ENCODE measurements around the gene RFXANK. TPM values are rescaled to one million over a fixed set of nuclear protein-coding genes. Genes with fewer than 3 reads are reported as not detected.

Gene RFXANK
- total and polyA plus RNA-seq, 4 donors = 28.6 to 103 (median 57.8) TPM

DNA sequence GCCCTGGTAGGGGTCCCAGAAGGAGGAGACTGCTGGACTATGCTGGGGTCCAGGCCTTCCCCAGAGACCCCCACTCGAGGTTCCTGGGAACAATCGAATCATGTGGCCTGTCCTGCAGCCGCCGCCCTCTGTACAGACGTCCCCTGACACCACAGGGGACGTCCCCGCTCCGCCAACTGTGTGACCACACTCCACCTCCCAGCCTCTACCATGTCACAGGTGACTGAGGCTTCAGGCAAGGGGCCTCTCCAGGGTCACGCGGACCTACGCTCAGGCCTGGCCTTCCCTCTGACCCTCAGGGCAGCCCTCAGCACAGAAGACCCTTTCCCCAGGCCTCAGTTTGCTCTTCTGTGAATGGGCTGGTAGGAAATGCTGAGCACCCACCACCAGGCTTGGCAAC, 40.6 kb upstream of the RFXANK start:
- H3K4me3 ChIP-seq (ENCODE audit: low read depth, low read length) = no peak overlapping the region
- no peaks in the 10 kb centered on the region for H3K9me3 ChIP-seq (ENCODE audit: control insufficient read depth, insufficient read depth, low read length)
- H3K4me1 ChIP-seq (ENCODE audit: control insufficient read depth, insufficient read depth, low read length) = peaks cover under 1% of the 10 kb centered on the region
- no peaks in the 10 kb centered on the region for H3K27me3 ChIP-seq (ENCODE audit: control insufficient read depth, insufficient read depth, low read length)
- H3K36me3 ChIP-seq (ENCODE audit: control insufficient read depth, insufficient read depth, low read length) = peaks cover 20% of the 10 kb centered on the region
- H3K27ac ChIP-seq (ENCODE audit: low read depth, low read length) = no peak overlapping the region
- WGBS (ENCODE audit: insufficient coverage) = 67% methylated on average over 8 of the region's 11 CpGs
- no peak for DNase-seq (ENCODE audit: low read depth in 4 of 6, low spot score in 6 of 6)

DNA sequence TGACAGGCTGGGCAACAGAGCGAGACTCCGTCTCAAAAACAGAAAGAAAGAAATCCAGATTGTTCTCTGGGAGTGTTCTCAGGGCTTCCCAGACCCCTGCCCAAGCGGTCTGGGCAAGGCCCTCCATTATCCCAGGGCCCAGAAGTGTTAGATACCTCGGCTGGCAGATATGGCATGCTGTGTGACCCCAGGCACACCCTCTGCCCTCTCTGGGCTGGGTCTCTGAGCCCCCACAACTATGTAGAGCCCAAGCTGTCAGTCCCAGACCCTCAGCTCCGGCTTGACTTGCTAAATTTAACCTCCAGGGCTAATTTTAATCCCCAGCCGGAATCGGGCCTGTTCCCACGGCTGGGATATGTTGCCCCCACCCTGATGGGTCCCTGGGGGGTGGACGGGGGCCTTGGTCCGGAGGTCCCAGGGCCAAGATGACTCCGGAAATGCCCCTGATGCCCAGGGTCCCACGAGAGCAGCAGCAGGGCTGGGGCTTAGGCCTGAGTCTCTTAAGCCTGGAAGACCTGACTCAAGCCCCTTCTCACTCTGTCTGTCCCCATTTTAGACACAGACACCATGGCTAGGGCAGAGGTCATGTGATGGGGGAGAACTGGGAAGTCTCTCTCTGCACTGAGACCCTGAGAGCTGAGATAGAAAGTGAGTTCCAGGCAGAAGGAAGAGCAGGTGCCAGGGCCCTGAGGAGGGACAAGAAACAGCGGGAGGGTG, 39.2 kb upstream of the RFXANK start:
- no peak overlapping the region for H3K27ac ChIP-seq (ENCODE audit: low read depth, low read length)
- H3K9me3 ChIP-seq (ENCODE audit: control insufficient read depth, insufficient read depth, low read length) = no peaks in the 10 kb centered on the region
- no peaks in the 10 kb centered on the region for H3K4me1 ChIP-seq (ENCODE audit: control insufficient read depth, insufficient read depth, low read length)
- H3K36me3 ChIP-seq (ENCODE audit: control insufficient read depth, insufficient read depth, low read length) = peaks cover 7% of the 10 kb centered on the region
- no peak for DNase-seq (ENCODE audit: low read depth in 4 of 6, low spot score in 6 of 6)
- 85% methylated on average over 12 of the region's 13 CpGs for whole genome bisulfite sequencing (ENCODE audit: insufficient coverage)
- H3K4me3 ChIP-seq (ENCODE audit: low read depth, low read length) = no peak overlapping the region
- H3K27me3 ChIP-seq (ENCODE audit: control insufficient read depth, insufficient read depth, low read length) = no peaks in the 10 kb centered on the region

DNA sequence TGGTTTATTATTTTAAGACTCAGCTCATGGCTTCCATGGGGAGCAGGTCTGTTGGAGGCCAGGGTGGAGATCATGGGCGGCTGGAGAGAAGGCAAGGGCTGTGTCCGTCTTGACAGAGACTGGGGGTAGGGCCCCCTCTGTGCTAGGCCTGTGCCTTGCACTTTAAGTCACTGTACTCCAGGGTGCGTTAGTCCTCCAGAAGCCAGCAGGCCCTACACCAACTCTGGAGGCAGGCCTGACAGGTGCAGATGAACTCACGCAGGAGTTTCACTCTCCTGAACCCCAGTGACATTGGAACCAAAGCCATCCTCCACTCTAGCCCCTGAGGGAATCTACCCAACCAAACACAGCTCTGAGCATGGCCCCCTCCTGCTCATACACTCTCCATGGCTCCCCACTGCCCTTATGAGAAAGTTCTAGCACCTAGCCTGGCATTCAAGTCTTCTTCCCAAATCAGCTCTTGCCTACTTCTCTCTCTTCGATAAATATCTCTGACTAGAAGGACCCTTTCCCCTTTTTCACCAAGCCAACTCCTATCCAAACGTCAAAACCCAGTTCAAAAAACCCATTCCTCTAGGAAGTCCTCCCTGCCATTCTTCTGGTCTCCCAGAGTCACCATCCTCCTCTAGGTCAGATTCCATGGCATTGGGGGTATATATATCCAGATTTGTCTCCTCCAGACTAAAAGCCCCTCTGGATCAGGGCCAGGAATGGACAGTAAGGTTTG, 37.1 kb upstream of the RFXANK start:
- no peaks in the 10 kb centered on the region for H3K27me3 ChIP-seq (ENCODE audit: control insufficient read depth, insufficient read depth, low read length)
- DNase-seq (ENCODE audit: low read depth in 4 of 6, low spot score in 6 of 6) = no peak
- H3K36me3 ChIP-seq (ENCODE audit: control insufficient read depth, insufficient read depth, low read length) = no peaks in the 10 kb centered on the region
- H3K4me1 ChIP-seq (ENCODE audit: control insufficient read depth, insufficient read depth, low read length) = no peaks in the 10 kb centered on the region
- no peak overlapping the region for H3K27ac ChIP-seq (ENCODE audit: low read depth, low read length)
- H3K9me3 ChIP-seq (ENCODE audit: control insufficient read depth, insufficient read depth, low read length) = no peaks in the 10 kb centered on the region
- WGBS (ENCODE audit: insufficient coverage) = 97% methylated on average over 5 of the region's 6 CpGs
- H3K4me3 ChIP-seq (ENCODE audit: low read depth, low read length) = no peak overlapping the region

DNA sequence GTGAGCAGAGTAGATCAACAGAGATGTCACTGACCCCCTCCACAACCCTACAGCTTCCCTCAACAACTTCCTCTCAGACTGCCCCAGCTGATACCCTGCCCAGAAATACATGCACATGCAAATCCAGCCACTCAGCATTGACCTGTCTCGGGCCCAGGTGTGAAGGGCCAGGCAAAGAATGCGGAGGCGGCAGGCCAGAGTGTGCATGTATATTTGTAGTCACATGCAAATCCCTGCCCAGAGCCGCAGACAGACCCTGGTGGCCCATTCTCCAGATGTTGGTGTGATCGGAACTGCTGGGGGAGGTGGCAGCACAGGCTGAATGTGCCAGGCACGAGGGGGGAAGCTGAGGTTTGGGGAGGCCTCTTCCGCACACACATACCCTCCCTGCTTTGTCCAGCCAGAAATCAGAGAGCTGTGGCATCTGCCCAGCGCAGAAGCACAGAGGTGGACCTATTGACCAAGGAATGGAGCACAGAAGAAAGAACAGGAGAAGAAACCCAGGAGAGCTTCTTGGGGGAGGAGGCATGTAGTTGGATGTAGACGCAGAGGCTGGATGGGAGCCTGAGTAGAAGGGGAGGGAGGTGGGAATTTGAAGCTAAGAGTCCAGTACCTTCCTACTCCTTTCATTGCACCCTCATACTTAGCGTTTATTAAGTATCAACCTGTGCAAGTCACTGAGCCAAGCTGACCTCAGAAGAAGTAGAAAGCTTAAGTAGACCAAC, 36.4 kb upstream of the RFXANK start:
- Histone ChIP-seq H3K4me1 (ENCODE audit: control insufficient read depth, insufficient read depth, low read length) (no peaks in the 10 kb centered on the region), H3K9me3 (ENCODE audit: control insufficient read depth, insufficient read depth, low read length) (no peaks in the 10 kb centered on the region), H3K27me3 (ENCODE audit: control insufficient read depth, insufficient read depth, low read length) (no peaks in the 10 kb centered on the region), H3K36me3 (ENCODE audit: control insufficient read depth, insufficient read depth, low read length) (peaks cover 1% of the 10 kb centered on the region), H3K27ac (ENCODE audit: low read depth, low read length) (no peak overlapping the region), H3K4me3 (ENCODE audit: low read depth, low read length) (no peak overlapping the region)
- DNase-seq (ENCODE audit: low read depth in 4 of 6, low spot score in 6 of 6) = no peak
- WGBS (ENCODE audit: insufficient coverage) = 100% methylated on average over 5 of the region's 10 CpGs

DNA sequence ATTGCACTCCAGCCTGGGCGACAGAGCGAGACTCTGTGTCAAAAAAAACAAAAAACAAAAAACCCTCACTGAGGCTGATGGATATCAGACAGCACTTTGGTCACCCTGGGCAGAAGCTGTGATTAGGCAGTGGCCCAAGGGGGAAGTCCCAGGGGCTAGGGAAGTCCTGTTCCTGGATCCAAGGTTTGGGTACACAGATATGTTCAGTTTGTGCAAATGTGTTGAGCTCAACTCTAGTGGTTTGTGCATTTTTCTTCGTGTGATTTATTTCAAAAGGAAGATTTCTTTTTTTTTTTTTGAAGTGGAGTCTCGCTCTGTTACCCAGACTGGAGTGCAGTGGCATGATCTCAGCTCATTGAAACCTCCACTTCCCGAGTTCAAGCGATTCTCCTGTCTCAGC, 34.2 kb upstream of the RFXANK start:
- 90% methylated on average over 4 of the region's 6 CpGs for WGBS (ENCODE audit: insufficient coverage)
- H3K27ac ChIP-seq (ENCODE audit: low read depth, low read length) = no peak overlapping the region
- no peaks in the 10 kb centered on the region for H3K4me1 ChIP-seq (ENCODE audit: control insufficient read depth, insufficient read depth, low read length)
- no peaks in the 10 kb centered on the region for H3K9me3 ChIP-seq (ENCODE audit: control insufficient read depth, insufficient read depth, low read length)
- H3K36me3 ChIP-seq (ENCODE audit: control insufficient read depth, insufficient read depth, low read length) = peaks cover 3% of the 10 kb centered on the region
- H3K4me3 ChIP-seq (ENCODE audit: low read depth, low read length) = no peak overlapping the region
- H3K27me3 ChIP-seq (ENCODE audit: control insufficient read depth, insufficient read depth, low read length) = no peaks in the 10 kb centered on the region
- DNase-seq (ENCODE audit: low read depth in 4 of 6, low spot score in 6 of 6) = no peak

DNA sequence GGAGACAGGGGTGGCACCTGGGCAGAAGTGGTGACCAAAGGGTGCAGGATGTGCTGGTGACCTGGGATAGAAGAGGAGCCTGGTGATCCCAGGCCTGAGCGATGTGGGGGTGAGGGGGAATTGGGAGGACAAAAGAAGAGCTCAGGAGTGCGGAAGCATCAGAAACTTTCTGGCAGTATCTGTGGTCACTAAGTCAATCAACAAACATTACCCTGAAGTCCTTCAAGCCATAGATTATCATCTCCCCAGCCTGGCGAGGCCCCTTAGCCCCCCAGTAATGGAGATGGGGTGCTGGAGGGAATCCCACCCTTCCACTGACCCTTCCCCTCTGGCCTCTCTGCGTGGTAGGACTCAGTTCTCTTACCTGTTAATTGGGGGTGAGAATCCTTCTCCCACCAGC, 32.5 kb upstream of the RFXANK start:
- DNase-seq (ENCODE audit: low read depth in 4 of 6, low spot score in 6 of 6) = no peak
- Histone ChIP-seq H3K4me1 (ENCODE audit: control insufficient read depth, insufficient read depth, low read length) (no peaks in the 10 kb centered on the region), H3K36me3 (ENCODE audit: control insufficient read depth, insufficient read depth, low read length) (peaks cover 3% of the 10 kb centered on the region), H3K27ac (ENCODE audit: low read depth, low read length) (no peak overlapping the region), H3K27me3 (ENCODE audit: control insufficient read depth, insufficient read depth, low read length) (no peaks in the 10 kb centered on the region), H3K9me3 (ENCODE audit: control insufficient read depth, insufficient read depth, low read length) (no peaks in the 10 kb centered on the region), H3K4me3 (ENCODE audit: low read depth, low read length) (no peak overlapping the region)
- no CpG with 5 or more reads among the region's 4 CpGs for WGBS (ENCODE audit: insufficient coverage)

DNA sequence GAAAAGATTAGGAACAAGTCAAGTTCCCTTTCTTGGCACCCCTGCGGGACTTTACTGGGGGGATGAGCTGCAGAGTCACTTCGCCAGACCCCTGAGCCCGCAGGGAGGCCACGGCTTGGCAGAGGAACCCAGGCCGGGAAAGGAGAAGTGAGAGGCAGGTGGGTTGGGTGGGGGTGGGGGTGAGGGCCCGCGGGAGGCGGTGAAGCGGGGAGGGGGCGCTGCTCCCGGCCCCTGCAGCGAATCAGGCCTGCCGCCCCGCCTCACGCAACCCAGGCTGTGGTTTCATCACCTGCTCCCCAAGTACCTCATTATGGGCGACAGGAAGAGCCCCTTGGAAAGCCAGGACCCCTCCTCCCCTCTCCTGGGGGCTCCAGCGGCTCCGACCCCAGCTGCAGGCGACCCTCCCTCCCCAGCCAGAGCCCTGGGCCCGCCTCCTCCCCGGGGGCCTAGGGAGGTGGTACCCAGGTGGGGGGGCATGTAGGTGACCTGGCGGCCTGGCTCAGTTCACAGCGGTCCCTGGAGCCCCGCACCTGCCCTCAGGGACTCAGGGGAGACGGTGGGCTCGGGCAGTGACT, 31.5 kb upstream of the RFXANK start:
- WGBS (ENCODE audit: insufficient coverage) = 55% methylated on average over 16 of the region's 26 CpGs
- Histone ChIP-seq H3K27ac (ENCODE audit: low read depth, low read length) (no peak overlapping the region), H3K27me3 (ENCODE audit: control insufficient read depth, insufficient read depth, low read length) (no peaks in the 10 kb centered on the region), H3K36me3 (ENCODE audit: control insufficient read depth, insufficient read depth, low read length) (peaks cover 8% of the 10 kb centered on the region), H3K4me3 (ENCODE audit: low read depth, low read length) (no peak overlapping the region), H3K4me1 (ENCODE audit: control insufficient read depth, insufficient read depth, low read length) (no peaks in the 10 kb centered on the region), H3K9me3 (ENCODE audit: control insufficient read depth, insufficient read depth, low read length) (no peaks in the 10 kb centered on the region)
- no peak for DNase-seq (ENCODE audit: low read depth in 4 of 6, low spot score in 6 of 6)

DNA sequence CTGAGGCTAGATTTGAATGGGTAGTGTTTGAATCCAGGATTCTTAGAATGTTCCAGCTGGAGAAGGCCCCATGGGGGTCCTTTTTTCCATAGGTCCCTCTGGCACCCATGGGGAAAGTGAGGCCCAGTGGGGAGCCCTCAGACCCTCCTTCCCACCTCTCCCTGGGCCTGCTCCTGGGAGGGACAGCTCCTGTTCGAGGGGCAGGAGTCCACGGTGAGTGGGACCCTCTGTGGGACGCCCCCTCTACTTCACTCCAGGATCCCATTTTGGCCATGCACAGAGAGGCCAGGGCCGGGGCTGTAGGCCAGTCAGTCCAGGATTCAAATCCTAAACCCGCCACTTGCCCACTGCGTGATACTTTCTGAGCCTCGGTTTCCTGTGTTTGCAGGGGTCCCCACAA, 29.6 kb upstream of the RFXANK start:
- WGBS (ENCODE audit: insufficient coverage) = 82% methylated on average over 7 of the region's 7 CpGs
- no peaks in the 10 kb centered on the region for H3K4me1 ChIP-seq (ENCODE audit: control insufficient read depth, insufficient read depth, low read length)
- peaks cover 8% of the 10 kb centered on the region for H3K36me3 ChIP-seq (ENCODE audit: control insufficient read depth, insufficient read depth, low read length)
- DNase-seq (ENCODE audit: low read depth in 4 of 6, low spot score in 6 of 6) = no peak
- no peak overlapping the region for H3K4me3 ChIP-seq (ENCODE audit: low read depth, low read length)
- no peaks in the 10 kb centered on the region for H3K27me3 ChIP-seq (ENCODE audit: control insufficient read depth, insufficient read depth, low read length)
- H3K9me3 ChIP-seq (ENCODE audit: control insufficient read depth, insufficient read depth, low read length) = no peaks in the 10 kb centered on the region
- no peak overlapping the region for H3K27ac ChIP-seq (ENCODE audit: low read depth, low read length)

DNA sequence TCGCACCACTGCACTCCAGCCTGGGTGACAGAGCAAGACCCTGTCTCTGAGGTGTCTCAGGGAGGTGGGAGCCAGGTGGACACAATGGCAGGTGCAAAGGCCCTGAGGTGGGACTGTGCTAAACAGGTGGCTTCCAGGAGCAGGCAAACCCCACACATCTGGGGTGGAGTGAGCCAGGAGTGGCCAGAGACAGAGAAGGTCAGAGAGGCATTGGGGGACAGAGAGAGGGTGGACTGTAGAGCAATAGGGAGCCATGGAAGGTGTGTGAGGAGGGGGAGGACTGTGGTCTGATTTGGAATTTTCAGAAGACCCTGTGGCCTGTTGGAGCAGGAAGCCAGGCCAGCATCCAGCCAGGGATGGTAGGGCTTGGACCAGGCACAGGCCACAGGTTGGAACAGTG, 26.7 kb upstream of the RFXANK start:
- WGBS (ENCODE audit: insufficient coverage) = 100% methylated on average over 1 of the region's 1 CpG
- H3K4me3 ChIP-seq (ENCODE audit: low read depth, low read length) = no peak overlapping the region
- no peak overlapping the region for H3K27ac ChIP-seq (ENCODE audit: low read depth, low read length)
- H3K9me3 ChIP-seq (ENCODE audit: control insufficient read depth, insufficient read depth, low read length) = no peaks in the 10 kb centered on the region
- peaks cover 8% of the 10 kb centered on the region for H3K36me3 ChIP-seq (ENCODE audit: control insufficient read depth, insufficient read depth, low read length)
- DNase-seq (ENCODE audit: low read depth in 4 of 6, low spot score in 6 of 6) = no peak
- no peaks in the 10 kb centered on the region for H3K27me3 ChIP-seq (ENCODE audit: control insufficient read depth, insufficient read depth, low read length)
- H3K4me1 ChIP-seq (ENCODE audit: control insufficient read depth, insufficient read depth, low read length) = peaks cover 7% of the 10 kb centered on the region
